VCaP (cell line): ENCODE data around the gene LRIG1.

Experiments used
- H3K27ac ChIP-seq: fragments of 450-650 bp; 2 replicates; pipeline ENCODE4 v1.5.1; 2017
- TF ChIP-seq, protein P1 (sequence below): fragments of 450-650 bp; conservative IDR thresholded peaks from 2 replicates; pipeline ENCODE4 v1.5.1; 2017; ENCODE audit warnings: mild to moderate bottlenecking, moderate library complexity

LRIG1 gene

DNA sequence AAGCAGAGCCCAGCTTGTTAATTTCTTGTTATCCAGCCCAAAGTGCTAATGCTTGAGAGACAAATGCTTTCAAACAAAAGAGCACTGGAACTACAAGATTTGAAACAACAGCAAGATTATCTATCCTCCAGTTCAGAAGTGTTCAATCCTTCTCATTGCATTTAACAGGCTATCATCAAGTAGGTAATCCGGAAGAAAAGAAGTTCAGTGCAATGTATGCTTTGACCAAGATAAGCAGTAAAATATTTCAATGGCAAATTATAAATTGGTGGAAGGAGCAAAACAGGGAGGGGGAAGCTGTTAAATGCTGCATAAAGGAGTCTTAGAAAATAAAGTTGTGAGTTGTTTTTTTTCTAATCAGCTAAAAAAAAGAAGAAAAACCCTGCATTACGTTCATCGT lies 8.8 kb downstream of the LRIG1 start:
- TF ChIP-seq, protein P1, sequence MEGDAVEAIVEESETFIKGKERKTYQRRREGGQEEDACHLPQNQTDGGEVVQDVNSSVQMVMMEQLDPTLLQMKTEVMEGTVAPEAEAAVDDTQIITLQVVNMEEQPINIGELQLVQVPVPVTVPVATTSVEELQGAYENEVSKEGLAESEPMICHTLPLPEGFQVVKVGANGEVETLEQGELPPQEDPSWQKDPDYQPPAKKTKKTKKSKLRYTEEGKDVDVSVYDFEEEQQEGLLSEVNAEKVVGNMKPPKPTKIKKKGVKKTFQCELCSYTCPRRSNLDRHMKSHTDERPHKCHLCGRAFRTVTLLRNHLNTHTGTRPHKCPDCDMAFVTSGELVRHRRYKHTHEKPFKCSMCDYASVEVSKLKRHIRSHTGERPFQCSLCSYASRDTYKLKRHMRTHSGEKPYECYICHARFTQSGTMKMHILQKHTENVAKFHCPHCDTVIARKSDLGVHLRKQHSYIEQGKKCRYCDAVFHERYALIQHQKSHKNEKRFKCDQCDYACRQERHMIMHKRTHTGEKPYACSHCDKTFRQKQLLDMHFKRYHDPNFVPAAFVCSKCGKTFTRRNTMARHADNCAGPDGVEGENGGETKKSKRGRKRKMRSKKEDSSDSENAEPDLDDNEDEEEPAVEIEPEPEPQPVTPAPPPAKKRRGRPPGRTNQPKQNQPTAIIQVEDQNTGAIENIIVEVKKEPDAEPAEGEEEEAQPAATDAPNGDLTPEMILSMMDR: no peak

DNA sequence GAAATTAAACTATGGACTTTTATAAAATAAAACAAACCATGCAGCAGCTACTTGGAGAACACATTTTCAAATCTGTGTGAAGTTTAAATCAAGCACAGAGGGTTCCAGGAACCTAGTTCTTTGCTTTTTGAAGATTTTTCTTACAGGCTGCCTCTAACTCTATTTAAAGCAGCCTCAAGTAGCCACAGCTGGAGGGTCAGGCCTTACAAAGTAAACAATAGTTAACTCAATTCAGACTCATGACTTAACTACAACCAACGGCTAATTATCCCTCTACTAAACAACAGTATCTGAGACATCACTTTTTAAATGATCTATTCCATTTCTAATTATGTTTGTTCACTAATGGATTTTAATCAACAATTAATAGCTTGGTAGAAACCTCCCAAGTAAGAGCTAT lies 9.8 kb downstream of the LRIG1 start:
- H3K27ac ChIP-seq: peak overlapping the region; percentile 82

More for the DNA sequence above, 8.8 kb downstream of the LRIG1 start:
- peak overlapping the region; percentile 82 for H3K27ac ChIP-seq

DNA sequence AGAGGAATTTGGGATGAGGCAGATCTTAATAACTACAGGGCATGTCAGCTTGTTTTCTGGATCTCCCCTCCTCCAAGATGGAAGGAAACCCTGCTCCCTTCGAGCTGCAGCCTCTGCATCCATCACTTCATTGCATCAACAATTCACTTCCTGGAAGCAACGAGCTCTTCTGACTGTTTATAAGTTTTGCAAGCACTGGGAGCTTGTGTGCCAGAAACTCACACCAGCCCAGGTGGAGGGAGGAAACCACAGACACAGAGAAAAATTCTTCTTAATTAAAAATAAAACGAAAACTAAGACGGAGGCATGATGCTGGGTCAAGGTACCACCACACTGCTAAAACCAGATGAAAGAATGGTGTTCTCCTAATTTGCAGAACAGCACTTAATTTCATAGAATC lies 10.6 kb downstream of the LRIG1 start:
- peak overlapping the region; percentile 82 for H3K27ac ChIP-seq
- TF ChIP-seq, protein P1: no peak

More for the DNA sequence above, 9.8 kb downstream of the LRIG1 start:
- TF ChIP-seq, protein P1: no peak

DNA sequence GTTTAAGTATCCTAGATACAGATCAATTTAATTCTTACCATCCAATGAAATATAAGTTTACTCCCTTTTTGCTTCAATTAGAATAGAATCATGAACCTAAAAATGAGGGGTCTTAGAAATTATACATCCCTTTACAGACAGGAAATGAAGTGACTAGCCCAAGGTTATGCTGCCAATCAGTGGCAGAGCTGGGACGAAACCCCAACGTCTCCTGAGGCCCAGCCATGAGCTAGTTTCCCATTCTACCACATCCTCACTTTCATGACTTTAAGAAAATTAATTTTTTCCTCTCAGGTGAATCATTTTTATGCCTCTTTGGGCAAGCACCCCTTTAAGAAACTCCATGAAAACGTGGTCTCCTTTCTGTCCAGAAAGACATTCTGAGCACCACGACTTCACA lies 11.2 kb downstream of the LRIG1 start:
- H3K27ac ChIP-seq: peak overlapping the region; percentile 82
- TF ChIP-seq, protein P1: no peak

DNA sequence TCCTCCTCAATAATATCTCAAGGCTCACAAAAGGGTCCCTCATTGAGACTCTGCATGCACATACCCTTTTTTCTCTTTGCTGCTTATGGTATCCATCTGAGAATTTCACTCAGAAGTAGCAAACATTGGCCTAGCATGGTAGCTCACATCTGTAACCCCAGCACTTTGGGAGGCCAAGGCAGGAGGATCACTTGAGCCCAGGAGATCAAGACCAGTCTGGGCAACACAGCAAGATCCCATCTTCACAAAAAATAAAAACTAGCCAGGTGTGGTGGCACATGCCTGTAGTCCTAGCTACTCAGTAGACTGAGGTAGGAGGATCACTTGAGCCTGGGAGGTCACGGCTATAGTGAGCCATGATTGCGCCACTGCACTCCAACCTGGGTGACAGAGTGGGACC lies 11.7 kb downstream of the LRIG1 start:
- peak overlapping the region; percentile 82; the same call in 1 of the 2 replicates for H3K27ac ChIP-seq
- TF ChIP-seq, protein P1: no peak

DNA sequence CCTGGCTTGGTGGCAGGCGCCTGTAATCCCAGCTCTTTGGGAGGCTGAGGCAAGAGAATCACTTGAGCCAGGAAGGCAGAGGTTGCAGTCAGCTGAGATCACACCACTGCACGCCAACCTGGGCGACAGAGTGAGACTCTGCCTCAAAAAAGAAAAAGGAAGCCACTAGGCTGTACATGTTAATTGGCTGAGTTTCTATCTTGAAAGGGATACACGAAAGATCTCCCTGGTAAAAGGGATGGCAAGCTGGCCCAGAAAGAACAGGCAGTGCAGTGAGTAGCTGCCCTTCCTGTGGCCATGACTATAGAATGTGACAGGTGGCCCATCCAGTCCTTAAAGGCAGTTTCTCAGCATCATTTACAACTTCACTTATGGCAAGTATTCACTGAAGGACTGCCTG lies 12.3 kb downstream of the LRIG1 start:
- H3K27ac ChIP-seq: peak overlapping the region; percentile 82; the same call in 1 of the 2 replicates
- TF ChIP-seq, protein P1: no peak

DNA sequence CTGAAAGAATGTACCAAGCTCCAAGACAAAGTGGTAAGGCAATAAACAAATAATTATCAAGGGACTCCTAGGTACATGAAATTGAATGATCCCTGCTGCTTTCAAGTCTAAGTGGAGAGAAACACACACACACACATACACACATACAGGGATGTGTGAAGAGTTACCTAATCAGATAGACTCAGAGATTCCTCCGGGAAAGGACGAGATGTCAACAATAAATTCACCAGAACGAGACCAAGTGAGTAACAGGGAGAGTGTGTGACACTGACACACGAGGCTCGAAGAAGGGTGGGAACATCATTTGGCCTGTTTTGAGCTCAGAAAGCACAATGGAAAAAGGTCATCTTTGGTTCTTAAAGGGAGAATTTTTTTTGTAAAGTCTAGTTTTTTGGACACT lies 13.4 kb downstream of the LRIG1 start:
- H3K27ac ChIP-seq: no peak overlapping the region

More for the DNA sequence above, 13.4 kb downstream of the LRIG1 start:
- TF ChIP-seq, protein P1: no peak
